GM18508 (cell line): Measurements from ENCODE around the gene NMU.
"Not testable (repeated sequence)": the region's sequence is repeated elsewhere in the genome, so short reads cannot be mapped to it uniquely, and the experiment has no call there.

Experiments
- ATAC-seq: cut with Tn5 transposase; IDR thresholded peaks from one replicate; pipeline ENCODE4 v1.9.1; 2021; ENCODE audit warnings: moderate number of reproducible peaks; ENCODE audit not compliant: insufficient read depth, unreplicated experiment

NMU gene

GRCh38 chr4:55568905-55569504, 67.1 kb downstream of the NMU start:
- ATAC-seq, result no peak

- peak; percentile 99 for ATAC-seq
Observed at GRCh38 chr4:55561889-55562288, 74.2 kb downstream of the NMU start.

- ATAC-seq, result no peak
Observed at GRCh38 chr4:55560096-55560495, 76.0 kb downstream of the NMU start.

- ATAC-seq, result no peak
Observed at GRCh38 chr4:55554453-55555030, 81.6 kb downstream of the NMU start.

- ATAC-seq, result no peak
Observed at GRCh38 chr4:55553441-55554201, 82.5 kb downstream of the NMU start.

- ATAC-seq, result not testable (repeated sequence)
Observed at GRCh38 chr4:55551964-55552363, 84.1 kb downstream of the NMU start.

GRCh38 chr4:55549888-55550287, 86.2 kb downstream of the NMU start:
- no peak for ATAC-seq

GRCh38 chr4:55547918-55548317, 88.2 kb downstream of the NMU start:
- no peak for ATAC-seq

- no peak for ATAC-seq
Observed at GRCh38 chr4:55547466-55547770, 88.7 kb downstream of the NMU start.

- ATAC-seq, result peak; percentile 46
Observed at GRCh38 chr4:55546756-55547465, 89.2 kb downstream of the NMU start, which contains the start of gene CLOCK. CLOCK (minus strand) TSS chr4:55546909; CDS start chr4:55482785, 64,124 bp downstream.

- peak; percentile 23 for ATAC-seq
Observed at GRCh38 chr4:55546506-55546755, 89.7 kb downstream of the NMU start.

- ATAC-seq, result peak; percentile 28
Observed at GRCh38 chr4:55545641-55546505, 90.2 kb downstream of the NMU start.
